ENCODE measurements around the gene IDUA.

The IDUA gene

DNA sequence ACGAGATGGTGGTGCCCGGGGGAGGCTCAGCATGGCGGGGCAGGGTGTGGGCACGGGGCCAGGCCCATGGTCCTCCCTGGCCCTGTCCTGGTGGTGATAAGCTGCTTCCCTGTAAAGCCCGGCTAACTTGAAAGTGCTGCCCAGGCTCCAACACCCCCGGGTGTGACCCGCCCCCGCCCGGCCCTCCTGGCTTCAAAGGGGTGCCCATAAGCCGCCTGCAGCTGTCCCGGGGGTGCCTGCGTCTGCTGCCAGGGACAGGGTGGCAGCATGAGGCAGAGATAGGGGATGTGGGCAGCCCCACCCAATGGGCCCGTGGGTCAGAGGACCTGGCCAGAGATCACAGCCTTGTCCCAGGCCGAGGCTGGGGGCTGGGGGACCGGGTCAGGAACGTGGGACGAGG is 42.7 kb downstream of the IDUA start:
- DNase-seq (ENCODE audit: low read depth) = no peak
- TF ChIP-seq, protein P1, sequence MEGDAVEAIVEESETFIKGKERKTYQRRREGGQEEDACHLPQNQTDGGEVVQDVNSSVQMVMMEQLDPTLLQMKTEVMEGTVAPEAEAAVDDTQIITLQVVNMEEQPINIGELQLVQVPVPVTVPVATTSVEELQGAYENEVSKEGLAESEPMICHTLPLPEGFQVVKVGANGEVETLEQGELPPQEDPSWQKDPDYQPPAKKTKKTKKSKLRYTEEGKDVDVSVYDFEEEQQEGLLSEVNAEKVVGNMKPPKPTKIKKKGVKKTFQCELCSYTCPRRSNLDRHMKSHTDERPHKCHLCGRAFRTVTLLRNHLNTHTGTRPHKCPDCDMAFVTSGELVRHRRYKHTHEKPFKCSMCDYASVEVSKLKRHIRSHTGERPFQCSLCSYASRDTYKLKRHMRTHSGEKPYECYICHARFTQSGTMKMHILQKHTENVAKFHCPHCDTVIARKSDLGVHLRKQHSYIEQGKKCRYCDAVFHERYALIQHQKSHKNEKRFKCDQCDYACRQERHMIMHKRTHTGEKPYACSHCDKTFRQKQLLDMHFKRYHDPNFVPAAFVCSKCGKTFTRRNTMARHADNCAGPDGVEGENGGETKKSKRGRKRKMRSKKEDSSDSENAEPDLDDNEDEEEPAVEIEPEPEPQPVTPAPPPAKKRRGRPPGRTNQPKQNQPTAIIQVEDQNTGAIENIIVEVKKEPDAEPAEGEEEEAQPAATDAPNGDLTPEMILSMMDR (conservative IDR thresholded peaks at IDR 0.05; ENCODE audit: low read depth, low read length) = no peak
- no peak overlapping the region for H3K4me3 ChIP-seq (ENCODE audit: low read length)

DNA sequence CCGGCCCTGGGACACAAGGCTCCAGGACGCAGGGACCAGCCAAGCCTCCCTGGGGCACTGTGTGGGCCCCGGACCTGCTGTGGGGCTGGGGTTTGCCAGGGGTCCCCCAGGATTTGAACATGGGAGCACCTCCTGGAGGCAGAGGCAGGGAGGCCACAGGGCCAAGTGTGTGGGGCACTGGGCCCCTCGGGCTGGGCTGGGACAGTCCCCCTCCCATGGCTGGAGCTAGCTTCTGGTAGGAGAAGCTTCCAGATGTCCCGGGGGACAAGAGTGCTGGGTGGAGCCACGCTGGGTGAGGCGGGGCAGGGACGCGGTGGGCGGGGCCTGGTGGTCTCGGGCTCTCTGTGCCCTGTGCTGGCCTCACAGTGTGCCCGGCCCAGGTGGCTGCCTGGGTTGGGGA is 43.2 kb downstream of the IDUA start:
- DNase-seq (ENCODE audit: low read depth) = no peak
- no peak overlapping the region for H3K4me3 ChIP-seq (ENCODE audit: low read length)
- TF ChIP-seq, protein P1 (conservative IDR thresholded peaks at IDR 0.05; ENCODE audit: low read depth, low read length) = no peak

DNA sequence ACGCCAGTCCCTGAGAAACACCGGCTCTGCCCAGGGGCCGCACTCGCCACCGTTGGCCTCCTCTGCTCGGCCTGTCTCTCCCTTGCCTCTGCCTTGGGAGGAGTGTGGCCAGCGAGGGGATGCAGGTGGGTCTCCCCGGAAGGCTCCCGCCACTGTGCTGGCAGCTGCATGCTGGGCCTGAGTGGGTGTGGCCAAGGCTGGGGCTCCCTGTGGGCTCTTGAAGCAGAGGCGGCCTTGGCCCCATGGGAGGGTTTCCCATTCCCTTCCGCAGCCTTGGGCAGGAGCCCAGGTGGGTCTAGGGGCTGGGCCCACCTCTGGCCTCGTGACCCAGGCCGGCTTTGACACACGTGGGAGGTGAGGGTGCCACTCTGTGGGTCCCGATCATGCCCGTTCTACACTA is 43.7 kb downstream of the IDUA start:
- TF ChIP-seq, protein P1 (conservative IDR thresholded peaks at IDR 0.05; ENCODE audit: low read depth, low read length) = no peak
- DNase-seq (ENCODE audit: low read depth) = no peak
- no peak overlapping the region for H3K4me3 ChIP-seq (ENCODE audit: low read length)

DNA sequence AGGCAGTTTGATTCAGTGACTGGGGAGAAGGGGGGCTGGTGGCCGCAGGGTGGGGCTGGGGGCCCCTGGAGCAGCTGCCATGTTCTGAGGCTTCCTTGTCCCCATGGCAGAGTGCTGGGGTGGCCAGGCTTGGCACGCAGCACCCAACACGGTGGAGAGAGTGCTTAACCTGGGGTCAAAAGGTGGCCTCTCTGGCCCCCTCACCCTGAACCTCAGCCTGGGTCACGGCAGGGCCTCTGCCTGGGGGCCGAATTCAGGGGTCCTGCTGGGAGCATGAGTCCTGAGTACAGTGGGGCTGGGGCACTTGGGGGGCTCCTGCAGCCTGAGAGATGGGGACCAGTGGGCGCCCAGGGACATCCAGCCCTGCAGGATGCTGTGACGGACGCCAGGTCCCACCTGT is 44.5 kb downstream of the IDUA start:
- H3K4me3 ChIP-seq (ENCODE audit: low read length) = no peak overlapping the region
- TF ChIP-seq, protein P1 (conservative IDR thresholded peaks at IDR 0.05; ENCODE audit: low read depth, low read length) = no peak
- DNase-seq (ENCODE audit: low read depth) = no peak

DNA sequence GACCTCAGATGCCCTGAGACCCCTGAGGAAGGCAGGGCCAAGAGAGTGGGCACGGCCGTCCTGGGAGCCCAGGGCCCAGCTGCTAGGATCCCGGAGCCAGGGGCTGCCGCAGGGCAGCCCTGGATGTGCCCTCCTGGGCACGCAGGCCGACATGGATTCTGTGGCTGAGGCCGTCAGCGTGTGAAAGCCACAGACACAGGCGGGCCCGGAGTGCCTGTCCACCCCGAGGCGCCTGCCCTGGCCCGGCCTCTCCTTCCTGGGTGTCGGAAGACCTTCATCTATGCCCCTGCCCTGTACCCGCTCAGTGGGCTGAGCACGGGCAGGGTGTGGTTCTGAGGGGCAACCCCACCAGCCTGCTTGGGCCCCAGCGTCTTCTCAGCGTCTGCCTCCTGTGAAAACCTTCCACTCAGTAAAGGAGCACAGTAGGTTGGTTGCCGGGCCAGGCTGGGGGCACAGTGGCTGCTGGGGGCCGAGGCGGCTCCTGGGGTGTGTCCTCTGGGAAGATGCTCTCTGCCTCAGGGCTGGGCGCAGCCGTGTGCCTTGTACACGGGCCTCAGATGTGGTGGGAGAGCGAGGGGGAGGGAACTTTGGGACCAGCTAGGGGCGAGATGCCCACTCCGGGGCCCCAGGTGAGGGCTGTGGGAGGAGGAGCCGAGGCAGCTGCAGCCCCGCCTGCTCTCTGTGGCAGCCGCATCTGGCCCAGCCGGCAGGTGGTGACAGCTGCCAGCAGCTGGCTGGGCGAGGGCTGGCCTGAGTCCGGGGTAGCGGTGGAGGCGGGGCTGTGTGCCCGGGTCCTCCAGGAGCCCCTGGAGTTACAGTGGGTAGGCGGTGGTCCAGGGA is 45.3 kb downstream of the IDUA start:
- no peak overlapping the region for H3K4me3 ChIP-seq (ENCODE audit: low read length)
- no peak for DNase-seq (ENCODE audit: low read depth)
- TF ChIP-seq, protein P1 (conservative IDR thresholded peaks at IDR 0.05; ENCODE audit: low read depth, low read length) = no peak

DNA sequence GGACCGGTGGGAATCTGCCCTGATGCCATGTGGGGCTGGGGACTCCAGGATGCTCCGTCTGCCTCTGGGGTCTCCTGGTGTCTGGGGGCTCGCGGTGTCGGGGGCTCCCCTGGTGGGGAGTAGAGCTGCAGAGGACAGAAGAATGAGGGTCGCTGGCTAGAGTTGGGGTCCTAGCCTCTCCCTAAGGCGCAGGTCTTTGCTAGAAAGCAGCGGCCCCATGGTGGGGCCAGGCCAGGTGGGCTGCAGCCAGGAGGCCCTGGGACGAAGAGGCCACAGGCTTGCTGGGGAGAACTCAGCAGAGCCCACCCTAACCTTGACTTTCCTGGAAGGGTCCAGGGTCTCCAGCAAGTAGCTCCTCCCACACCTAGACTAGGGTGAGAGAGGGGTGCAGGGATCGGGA is 46.0 kb downstream of the IDUA start:
- DNase-seq (ENCODE audit: low read depth) = no peak
- no peak overlapping the region for H3K4me3 ChIP-seq (ENCODE audit: low read length)
- TF ChIP-seq, protein P1 (conservative IDR thresholded peaks at IDR 0.05; ENCODE audit: low read depth, low read length) = no peak

Data from retinal pigment epithelial cell (primary cell).